Dermis blood vessel endothelial cell (primary cell): ENCODE data around the gene KIAA1755. TPM values are rescaled to one million over a fixed set of nuclear protein-coding genes. Genes with fewer than 3 reads are reported as not detected.

Source experiments
- DNase-seq: peaks from one replicate; pipeline ENCODE4 v3.0.0; 2010
- total RNA-seq: library from RNA; depleted of rRNA; stranded (reverse); fragments of >200 nt; gene quantifications from 2 replicates; pipeline ENCODE4 v1.2.3, GENCODE V29; 2014

Gene KIAA1755
- total RNA-seq, 1 donor from 2014 or later, result 0.51 TPM

DNA sequence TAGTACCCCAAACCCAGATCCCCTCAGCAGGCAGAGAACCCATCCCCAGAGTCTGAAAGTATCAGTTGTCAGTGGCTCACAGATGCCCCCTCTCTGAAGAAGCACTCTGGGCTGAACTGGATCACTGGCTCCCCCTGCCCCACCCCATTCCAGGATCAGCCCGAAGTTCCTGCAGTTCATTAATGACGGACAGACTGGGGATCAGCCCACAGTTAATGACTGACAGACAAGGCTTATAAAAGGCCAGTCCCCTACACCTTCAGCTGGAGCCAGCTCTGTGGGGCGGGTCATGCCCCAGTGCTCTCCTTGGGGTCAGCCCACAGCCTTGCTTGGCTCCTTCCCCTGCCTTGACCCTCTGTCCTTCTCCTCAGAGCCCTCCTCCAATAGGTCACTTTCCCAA lies 21.7 kb downstream of the KIAA1755 start:
- no peak for DNase-seq

DNA sequence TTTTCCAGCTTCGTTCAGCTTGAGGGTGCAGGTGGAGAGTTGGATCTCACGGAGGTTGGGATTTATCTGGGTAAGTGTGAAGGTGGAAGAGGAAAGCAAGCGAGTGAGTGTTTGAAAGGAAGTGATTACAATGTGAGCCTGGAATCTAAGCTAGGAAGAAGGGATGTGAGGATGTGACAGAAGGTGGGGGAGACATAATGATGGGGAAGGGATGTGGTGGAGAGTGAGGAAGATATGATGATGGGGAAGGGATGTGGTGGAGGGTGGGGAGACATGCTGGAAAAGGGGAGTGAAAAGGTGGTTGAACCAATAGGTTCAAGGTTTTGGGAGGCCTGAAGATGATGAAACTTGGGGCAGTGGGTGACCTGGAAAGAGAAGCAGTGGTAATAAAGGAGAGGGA lies 23.2 kb downstream of the KIAA1755 start:
- no peak for DNase-seq

DNA sequence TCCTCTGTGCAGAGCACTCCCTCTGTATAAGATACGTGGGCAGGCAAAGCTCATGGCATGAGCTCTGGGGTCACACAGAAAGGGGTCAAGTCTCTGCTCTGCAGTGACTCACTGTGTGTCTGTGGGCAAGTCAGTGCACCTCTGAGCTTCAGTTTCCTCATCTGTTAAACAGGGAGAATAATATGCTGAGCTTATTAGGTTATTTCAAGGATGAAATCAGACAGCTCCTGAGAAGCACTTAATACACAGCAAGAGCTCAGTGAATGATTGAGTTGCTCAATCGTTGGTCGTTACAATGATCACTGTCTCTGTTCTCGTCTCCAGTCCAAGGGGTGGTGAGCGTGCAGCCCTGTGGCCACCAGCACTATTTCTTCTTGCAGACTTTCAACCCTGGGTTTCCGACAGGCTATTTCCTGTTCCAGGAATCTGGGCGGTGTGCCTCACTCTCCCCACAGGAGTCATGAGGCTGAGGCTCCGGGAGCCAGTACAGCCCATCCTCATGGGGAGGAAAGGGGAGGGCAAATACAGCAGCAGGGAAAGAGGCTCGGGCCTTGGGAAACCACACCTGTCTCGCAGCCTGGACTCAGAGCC lies 28.9 kb downstream of the KIAA1755 start:
- peak; percentile 69 for DNase-seq

DNA sequence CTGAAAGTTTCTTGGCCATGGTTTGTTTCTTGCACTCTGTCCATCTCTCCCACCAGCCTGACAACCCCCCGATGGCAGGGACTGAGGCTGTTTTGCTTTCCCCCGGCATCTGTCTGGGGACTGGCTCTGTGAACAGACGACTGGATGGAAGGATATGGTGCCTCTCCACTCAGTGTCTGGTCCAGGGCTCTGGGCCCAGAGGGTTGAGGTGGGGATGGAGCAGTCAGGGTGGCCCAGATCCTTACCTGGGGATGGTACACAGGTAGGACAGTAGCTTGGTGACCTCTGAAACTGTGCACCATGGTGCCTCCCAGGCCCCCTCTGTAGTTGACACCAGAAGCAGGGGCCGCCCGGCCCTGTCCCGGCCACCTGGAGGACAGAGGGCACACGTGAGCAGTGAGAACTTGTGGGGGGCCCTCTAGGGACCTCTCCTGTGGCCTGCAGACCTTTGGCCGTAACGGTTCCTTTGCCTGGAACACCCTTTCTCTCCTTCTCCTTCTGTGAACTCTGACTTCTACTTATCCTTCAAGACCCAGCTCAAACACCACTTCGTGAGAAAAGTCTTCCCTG lies 29.5 kb downstream of the KIAA1755 start:
- DNase-seq, result no peak

DNA sequence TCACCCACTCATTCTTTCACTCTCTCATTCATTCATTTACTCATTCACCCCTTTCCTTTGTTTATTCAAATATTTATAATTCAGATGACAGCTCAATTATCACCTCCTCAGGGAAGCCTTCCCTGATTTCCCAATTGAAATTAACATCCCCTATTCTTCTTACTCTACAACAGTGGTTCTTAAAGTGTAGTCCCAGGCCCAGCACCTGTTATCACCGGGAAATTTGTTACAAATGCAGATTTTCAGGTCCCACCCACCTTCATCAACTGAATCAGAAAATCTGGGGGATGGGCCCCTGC lies 30.3 kb downstream of the KIAA1755 start:
- no peak for DNase-seq

DNA sequence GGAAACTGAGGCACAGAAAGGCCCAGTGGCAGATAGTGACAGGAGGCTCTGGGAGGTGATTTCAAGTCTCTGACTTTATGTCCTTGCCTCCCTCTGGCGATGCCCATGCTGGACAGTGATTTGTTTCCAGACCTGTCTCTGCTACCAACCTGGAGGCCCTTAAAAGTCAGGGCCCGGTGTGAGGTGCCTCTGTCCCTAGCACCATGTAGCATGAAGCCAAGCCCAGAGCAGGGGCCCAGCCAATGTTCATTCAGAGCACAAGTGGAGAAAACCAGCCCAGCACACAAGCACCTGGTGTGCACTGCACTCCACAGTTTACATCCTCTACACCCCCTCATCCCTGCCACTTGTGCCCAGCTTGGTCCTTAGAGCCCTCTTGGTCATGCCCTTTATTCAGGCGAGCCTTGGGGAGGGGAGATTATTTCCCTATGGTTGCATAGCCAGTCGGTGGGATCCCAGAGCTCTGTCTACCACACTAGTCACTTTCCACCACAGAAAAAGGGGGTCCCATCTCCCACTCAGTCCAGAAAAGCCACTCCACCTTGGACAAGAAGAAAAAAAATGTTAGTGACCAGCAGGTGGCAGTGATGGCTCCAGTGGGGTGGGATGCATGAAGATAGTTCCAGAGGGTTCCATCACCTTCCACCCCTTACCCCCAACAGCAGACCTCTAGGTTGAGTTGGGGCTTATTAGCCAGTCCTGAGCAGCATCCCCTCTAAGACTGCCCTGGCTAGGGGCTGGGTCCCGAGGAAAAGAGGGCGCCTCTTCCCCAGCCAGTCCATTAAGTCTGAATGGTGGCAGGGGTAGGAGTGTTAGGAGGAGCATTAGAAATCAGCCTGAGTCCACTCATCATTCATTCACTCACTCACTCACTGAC lies 30.9 kb downstream of the KIAA1755 start:
- peak; percentile 66 for DNase-seq

DNA sequence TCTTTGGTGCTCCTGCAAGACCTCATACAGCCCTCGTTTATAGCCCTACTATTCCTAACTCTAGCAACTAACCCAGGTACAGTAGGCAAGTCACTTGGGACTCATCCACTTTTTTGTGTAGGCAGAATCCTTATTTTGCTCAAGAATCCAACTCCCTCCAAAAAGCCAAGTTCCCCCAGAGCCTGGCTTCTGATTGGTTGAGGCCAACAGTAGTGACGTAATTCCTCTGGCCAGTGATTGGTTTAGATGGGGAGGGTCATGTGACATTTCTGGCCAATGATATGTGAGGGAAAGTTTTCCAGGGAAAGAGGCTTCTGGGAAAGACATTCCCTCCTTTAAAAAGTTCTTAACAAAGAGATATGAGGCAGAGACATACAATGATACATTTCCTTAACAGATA lies 32.1 kb downstream of the KIAA1755 start:
- DNase-seq, result peak; percentile 20

DNA sequence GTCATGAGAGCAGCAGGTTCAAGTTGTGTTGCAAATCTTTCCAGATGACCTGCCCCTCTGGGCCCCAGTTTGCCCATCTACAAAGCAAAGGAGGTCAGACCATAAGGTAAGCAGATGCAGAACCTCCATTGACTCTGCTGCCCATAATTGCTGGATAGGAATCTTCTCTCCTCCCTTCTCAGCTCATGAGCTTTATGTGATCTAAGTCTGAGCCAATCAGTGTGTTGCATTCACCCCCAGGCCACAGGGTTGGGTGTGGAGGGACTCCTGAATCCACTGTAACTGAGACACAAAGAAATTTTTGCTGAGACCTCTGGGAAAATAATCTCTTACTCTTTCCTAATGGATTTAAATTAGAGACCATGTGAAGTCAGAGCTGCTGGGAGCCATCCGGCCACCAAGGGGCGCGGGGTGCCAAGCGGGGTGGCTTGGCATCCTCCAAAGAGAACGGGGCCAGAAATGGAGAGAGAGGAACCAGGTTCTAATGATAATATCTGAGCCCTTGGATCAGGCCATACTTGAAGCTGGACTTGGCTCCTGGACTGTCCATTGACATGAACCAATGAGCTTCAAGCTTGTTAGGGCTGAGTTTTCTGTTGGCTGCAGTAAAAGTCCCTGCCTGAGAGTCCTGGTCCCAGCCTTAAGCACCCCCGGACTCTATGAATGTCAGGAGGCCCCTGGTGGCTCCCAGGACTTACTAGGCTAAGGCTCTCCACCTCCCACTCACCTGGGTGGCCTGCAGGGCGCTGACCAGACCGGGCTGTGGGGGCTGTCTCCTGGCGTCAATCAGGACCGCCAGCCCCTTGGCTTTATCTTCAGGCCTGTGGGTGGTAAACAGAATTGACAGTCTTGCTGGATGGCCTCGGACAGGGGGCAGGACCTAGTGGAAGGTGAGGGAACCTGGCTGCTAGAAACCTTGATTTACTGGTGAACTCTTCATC lies 32.8 kb downstream of the KIAA1755 start:
- no peak for DNase-seq

DNA sequence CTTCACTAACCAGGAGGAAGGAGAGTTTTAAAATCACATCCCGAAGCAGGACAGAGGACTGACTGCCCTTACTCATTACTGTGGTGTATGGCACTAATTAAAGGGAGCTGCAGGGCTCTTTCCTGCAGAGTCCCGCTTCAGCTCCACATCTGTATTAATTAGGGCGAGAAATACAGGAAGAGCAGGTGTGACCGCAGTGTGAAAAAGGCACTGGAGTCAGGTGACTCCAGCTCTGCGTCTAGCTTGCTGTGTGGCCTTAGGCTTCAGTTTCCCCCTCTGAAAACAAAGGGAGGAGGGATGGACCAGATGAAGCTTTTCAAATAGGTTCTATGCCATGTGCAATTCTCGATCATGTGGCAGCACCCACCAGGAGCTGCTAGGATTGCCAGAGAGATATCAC lies 34.0 kb downstream of the KIAA1755 start:
- no peak for DNase-seq

DNA sequence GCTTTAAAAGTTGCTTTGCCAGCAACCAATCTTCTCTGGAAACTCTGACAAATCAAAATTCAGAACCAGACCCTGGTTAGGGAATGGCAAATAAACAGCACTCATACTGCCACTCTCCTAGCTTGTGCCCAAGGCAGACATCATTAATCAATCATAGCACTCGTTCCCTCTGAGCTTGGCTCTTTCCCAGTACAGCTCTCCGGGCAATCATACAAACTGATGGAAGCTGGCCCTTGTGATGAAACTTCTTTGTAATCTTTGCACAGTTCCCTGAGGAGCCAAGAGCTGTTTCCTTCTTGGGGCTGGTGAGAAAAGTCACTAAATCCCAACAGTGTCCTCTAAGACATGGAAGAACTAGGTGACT lies 34.7 kb downstream of the KIAA1755 start:
- DNase-seq, result no peak

DNA sequence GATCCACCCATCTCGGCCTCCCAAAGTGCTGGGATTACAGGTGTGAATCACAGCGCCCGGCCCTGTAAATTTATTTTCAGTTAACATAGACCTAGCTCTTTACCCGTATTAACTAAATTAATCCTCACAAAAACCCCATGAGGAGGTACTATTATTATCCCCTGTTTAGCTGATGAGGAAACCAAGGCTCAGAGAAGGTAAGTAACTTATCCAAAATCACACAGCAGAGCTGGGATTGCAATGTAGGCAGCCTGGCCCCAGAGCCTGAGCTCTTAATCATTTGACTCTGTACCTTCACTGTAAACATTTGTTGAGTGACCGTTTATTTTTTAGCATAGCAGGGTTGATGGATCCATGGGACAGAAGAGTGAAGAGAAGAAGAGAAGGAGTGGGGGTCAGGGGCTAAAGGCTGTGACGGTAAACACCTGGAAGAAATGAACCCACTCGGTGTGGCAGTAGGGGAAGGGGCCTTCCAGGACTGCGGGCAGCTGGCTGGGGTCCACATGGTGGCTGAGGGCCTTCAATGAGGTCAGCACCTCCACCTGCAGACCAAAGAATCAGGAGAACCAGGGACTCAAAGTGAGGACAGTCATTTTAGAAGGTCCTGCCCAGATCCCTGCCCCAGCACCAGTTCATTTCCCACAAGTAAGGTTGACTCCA lies 35.2 kb downstream of the KIAA1755 start:
- no peak for DNase-seq

DNA sequence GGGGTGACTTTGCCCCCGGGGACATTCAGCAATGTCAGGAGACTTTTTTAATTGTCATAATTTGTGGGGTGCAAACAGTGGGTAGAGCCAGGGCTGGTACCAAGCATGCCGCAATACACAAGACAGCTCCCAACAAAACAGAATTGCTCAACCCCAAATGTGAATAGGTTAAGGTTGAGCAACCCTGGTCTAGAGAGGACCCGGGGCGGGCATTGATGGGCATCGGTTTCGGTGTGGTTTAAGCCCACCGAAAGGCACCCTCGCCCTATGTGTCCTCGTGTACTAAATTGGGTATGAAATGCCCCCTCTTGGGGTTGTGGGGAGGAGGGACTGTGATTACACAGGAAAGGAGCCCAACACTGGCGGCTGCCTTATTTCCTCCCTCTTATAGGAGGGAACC lies 36.0 kb downstream of the KIAA1755 start:
- DNase-seq, result no peak

DNA sequence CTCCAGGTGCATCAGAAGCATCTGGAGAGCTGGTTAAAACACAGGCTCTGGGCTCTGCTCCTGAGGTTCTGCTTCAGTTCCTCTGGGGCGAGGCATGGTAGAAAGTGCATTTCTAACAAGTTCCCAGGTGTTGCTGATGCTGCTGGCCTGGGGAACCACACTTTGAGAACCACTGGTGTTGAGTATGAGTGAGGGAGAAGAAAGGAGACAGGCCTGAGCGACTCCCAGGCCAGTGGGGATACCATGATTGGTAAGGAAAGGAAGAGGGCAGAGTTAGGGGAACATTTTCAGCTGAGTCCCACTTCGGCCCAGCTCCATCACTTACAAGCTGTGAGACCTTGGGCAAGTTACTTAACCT lies 36.8 kb downstream of the KIAA1755 start:
- DNase-seq, result no peak

DNA sequence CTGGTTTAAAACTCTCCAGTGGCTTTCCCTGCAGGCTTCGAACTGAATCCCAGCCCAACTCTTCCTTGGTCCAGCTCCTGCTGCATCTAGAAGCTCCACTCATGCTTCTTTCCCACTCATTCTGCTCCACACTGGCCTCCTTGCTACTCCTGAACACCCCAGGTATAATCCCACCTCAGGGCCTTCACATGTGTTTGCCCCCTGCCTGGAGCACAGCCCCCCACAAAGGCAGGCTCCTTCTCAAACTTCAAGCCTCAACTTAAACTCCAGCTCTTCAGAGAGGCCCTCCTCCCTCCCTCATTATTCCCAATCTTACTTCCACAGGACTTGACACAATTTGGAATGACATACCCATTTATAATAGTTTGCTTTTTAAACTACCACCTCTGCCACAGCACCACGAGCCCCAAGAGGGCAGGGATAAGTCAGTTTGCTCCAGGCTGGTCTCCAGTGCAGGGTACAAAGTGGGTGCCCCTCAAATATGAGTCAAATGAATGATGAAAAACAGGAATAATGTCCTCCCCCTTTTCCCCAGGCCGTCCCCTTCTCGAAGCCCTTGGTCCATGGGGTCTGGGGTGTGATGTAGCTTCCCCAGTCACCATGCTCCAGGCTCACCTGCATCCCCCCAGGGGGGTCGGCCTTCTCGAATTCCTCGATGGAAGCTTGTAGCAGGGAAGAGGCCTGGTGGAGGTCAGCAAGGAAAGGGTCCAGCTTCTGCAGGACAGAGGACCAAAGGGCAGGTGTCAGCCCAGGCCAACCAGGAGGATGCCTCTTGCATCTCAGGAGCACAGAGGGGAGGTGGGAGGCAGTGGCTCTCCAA lies 37.4 kb downstream of the KIAA1755 start:
- no peak for DNase-seq

DNA sequence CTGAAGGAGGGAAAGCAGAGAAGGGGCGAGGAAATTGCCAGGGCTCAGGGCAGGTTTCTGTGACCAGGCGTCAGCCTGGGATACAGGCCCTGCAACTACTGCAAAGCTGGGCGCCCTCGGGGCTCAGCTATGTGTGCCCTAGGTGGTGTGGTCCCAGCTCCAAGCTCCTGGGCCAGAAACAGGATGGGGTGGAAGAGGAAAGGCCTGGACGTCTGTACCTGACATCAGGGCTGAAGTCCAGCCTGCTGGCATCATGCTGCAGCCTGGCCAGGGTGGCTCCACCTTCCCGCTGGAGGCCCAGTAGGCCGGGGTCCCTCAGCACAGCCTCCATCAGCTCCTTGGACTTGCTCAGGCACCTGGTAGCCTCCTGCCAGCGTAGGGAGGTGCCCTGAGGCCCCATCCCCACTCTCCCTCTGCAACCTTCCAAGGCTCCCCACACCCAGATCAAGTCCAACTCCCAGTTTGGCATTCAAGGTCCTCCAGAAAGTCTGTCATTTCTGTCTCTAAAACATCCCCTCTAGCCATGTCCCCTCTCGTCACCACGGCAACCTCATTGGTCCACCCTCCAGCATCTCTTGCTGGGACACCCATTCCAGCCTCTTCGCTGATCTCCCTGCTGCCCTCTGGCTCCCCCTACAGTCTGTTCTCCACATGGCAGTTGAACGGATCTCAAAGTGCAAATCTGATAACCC lies 38.2 kb downstream of the KIAA1755 start:
- DNase-seq, result peak; percentile 81

DNA sequence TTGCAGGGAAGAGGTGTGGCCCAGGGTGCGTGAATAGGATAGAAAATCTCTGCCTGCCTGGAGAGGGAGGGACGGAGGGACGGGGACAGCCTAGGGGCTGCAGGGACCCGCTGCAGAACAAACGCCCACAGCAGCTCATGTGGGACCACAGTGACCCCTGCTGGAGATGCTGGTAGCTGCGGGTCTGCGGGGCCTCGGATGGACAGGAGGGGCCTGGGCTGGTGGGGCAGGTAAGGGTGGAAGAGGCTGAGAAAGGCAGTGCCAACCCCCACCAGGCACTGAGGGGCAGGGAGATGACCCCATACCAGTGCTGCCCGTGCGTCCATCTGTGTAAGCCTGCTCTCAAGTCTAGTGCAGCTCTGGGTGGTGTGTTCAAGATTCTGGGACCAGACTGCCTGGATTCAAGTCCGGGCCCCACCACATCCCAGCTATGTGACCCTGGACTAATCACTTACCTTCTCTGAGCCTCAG lies 39.4 kb downstream of the KIAA1755 start:
- peak; percentile 83 for DNase-seq

DNA sequence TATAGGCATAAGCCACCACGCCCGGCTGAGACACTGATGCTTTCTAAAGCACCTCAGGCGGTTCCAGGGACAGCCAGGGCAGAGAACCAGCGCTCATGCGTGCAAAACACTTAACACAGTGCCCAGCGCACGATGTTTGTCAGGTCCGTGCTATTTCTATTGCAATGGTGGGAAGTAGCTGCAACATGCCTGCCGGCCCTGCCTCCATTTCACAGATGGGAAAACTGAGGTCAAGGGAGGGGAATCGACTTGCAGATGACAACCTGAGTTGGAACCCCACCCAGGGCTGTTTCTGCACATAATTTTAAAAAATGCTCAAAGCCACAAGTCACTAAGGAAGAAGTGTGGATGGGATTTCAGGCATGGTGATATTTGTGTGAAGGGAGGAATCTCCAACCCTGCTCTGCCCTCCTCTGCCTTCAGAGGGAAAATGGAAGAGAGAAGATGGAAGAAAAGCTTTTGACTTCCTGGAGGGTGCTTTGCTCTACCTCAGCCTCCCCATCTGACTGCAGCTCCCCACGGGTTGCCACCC lies 39.9 kb downstream of the KIAA1755 start:
- DNase-seq, result no peak

DNA sequence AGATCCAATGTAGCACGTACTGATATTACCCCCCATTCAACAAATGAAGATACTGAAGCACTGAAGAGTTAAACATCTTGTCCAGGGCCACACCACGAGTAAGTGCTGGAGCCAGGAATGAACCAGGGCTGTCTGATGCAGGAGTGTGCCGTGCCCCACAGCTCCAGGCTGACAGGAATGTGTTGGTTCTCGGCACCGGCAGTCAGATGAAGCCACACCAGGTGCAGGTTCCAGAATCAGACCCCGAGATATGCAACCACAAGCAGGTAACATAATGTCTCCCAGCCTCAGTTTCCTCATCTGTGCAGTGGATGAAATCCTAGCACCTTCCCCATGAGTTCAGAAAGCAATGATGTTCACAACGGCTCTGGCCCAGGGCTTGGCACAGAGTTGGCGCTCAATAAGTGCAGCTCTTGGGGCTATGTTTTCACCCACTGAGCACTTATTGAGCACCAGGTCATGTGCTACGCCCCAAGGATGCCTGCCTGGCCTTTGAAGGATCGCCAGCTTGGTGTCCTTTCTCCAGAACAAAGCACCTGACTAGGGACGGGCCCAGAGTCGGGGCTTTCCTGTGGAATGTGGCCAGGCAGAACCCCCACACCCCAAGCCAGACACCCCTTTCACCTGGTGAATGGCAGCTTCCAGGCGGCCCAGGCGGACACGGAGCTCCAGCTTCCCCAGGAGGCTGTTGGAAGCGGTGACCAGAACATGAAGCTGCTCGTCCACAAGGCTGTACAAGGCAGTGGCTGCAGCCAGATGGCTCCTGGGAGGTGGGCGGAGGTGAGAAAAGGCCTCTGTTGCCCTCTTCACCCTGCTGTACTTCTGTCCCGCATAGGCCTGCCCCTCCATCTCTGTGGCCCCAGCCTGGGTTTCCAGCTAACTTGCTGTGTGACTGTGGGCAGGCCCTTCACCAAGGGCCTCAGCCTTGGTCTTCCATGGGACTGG lies 41.3 kb downstream of the KIAA1755 start:
- no peak for DNase-seq

DNA sequence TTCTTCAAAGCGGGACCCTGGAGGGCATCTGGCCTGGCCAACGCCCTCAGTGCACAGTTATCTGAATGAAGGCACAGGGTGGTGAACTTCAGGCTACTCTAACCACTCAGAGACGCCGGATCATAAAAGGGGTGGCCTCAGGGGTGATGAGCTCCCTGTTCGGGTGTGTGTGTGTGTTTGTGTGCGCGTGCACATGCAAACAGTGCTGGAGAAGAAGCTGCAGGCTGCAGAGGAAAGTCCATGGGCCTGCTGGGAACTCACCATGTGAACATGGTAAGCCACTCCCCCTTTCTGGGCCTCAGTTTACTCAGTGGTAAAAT lies 42.0 kb downstream of the KIAA1755 start:
- no peak for DNase-seq
